Left lung (tissue), 14 donors: Measurements from ENCODE around the gene CASP12. TPM values are rescaled to one million over a fixed set of nuclear protein-coding genes. Genes with fewer than 3 reads are reported as not detected.
"Not testable (repeated sequence)": the region's sequence is repeated elsewhere in the genome, so short reads cannot be mapped to it uniquely, and the experiment has no call there.

ENCODE experiments used
- ATAC-seq: fragments of 200-7000 bp; cut with Tn5 transposase; one replicate; pipeline ENCODE4 v1.9.1; 2020; ENCODE audit warnings: moderate library complexity
- DNase-seq, 4 donors: peaks; one replicate each; pipeline ENCODE4 v3.0.0-alpha.2; 2013 to 2020
- H3K27ac ChIP-seq, 2 donors: fragments of 200-600 bp; sonication (generic) in 1 of 2; one replicate each; pipeline versions ENCODE4 v1.5.0 to v1.8.0; 2020 to 2021
- H3K27me3 ChIP-seq, 2 donors: fragments of 200-600 bp; sonication (generic) in 1 of 2; one replicate each; pipeline versions ENCODE4 v1.5.0 to v1.8.0; 2020 to 2021
- H3K36me3 ChIP-seq, 2 donors: fragments of 200-600 bp; sonication (generic) in 1 of 2; one replicate each; pipeline versions ENCODE4 v1.5.0 to v1.8.0; 2020 to 2021
- H3K4me1 ChIP-seq, 2 donors: fragments of 200-600 bp; one replicate each; pipeline ENCODE4 v1.8.0; 2021
- H3K4me3 ChIP-seq, 2 donors: fragments of 200-600 bp; sonication (generic) in 1 of 2; one replicate each; pipeline versions ENCODE4 v1.5.0 to v1.8.0; 2020 to 2021; ENCODE audit warnings: mild to moderate bottlenecking in 1 of 2
- H3K9me3 ChIP-seq, 2 donors: fragments of 200-600 bp; sonication (generic) in 1 of 2; one replicate each; pipeline versions ENCODE4 v1.5.0 to v1.8.0; 2020 to 2021
- CTCF ChIP-seq, 2 donors: fragments of 200-600 bp; sonication (generic) in 1 of 2; IDR thresholded peaks; one replicate each; pipeline versions ENCODE4 v1.5.0 to v1.8.0; 2021; ENCODE audit warnings: antibody characterized with exemption in 2 of 2
- intact Hi-C, 2 donors: fragments of 100-400 bp; cut with DNase I; formaldehyde crosslinking; loops; one replicate each; pipeline versions ENCODE4 v1.11.2 to v1.14.2; 2022
- long read RNA-seq, 12 donors: library from polyadenylated mRNA in 2 of 12; unstranded in 2 of 12; transcript quantifications; one replicate each; pipeline ENCODE4 v2.0.0 and lab custom pipeline, GENCODE V29; 2019 to 2026
- polyA plus RNA-seq, 6 donors: library from polyadenylated mRNA; unstranded; fragments of 120-200 nt; gene quantifications; one replicate each; pipeline ENCODE4 v1.2.1, GENCODE V29; 2013; ENCODE audit not compliant: insufficient read length in 6 of 6
- total RNA-seq, 2 donors: library from RNA; stranded (reverse); fragmentation: NEBNext Ultra II Directional; extraction: Animal tissue kit (Norgen Biotek cat#: 25700); gene quantifications; one replicate each; pipeline ENCODE4 v1.2.1, GENCODE V29; 2021
- donor health status: DM: no; HTN: yes; CAD: no.
- donor health status: DM: no; HTN: no; CAD: no.

The CASP12 gene
- 1 to 10 TPM in 1 of 2 donors, under 1 TPM in 1; 0.61 to 1.2 TPM for total RNA-seq
- polyA plus RNA-seq: 1 to 10 TPM in 3 of 6 donors, under 1 TPM in 3; 0.72 to 1.2 (median 0.97) TPM
- long read RNA-seq, donor 1: 0 reads
- long read RNA-seq, donor 2: 0 reads
- long read RNA-seq, donor 3: 0 reads
- long read RNA-seq, donor 4: 0 reads
- long read RNA-seq, donor 5: 0 reads
- long read RNA-seq, donor 6: 0 reads
- long read RNA-seq, donor 7: 0 reads
- long read RNA-seq, donor 8: 0 reads
- long read RNA-seq, donor 9: 0 reads
- long read RNA-seq, donor 10, partial matches to known transcripts: 0 of 1 reads
- long read RNA-seq, donor 10, other reads (novel, unspliced or antisense): 1 of 1 reads
- long read RNA-seq, donor 11: 0 reads
- long read RNA-seq, donor 12: 0 reads

GRCh38 chr11:104897891-104898684 is at the start of gene CASP12:
Gene CASP12, minus strand, starts transcription at chr11:104898460.
- peak within 1 kb of the TSS; percentile 33 to 72 for H3K27ac ChIP-seq
- H3K27me3 ChIP-seq: no peaks in the 10 kb centered on the region
- no peaks in the 10 kb centered on the region for H3K9me3 ChIP-seq
- TF ChIP-seq CTCF (IDR thresholded peaks at IDR 0.05): no peak
- no peaks in the 10 kb centered on the region for H3K36me3 ChIP-seq
- H3K4me3 ChIP-seq: peak within 1 kb of the TSS in 1 of 2 donors; percentile 29
- ATAC-seq (peak; percentile 49), DNase-seq (peak in 1 of 4 donors; percentile 51)
- intact Hi-C loops: no loop called here
- no peaks in the 10 kb centered on the region for H3K4me1 ChIP-seq

GRCh38 chr11:104946907-104947306 is 48.6 kb upstream of the CASP12 start:
- H3K4me3 ChIP-seq: no peak overlapping the region
- no peak overlapping the region for H3K27ac ChIP-seq
- DNase-seq (no peak), ATAC-seq (peak; percentile 75)
- peaks cover 0 to 13% of the 10 kb centered on the region in 2 donors for H3K4me1 ChIP-seq
- intact Hi-C loops: no loop called here
- no peaks in the 10 kb centered on the region for H3K9me3 ChIP-seq
- peak; percentile 45 to 49 for TF ChIP-seq CTCF (IDR thresholded peaks at IDR 0.05)
- H3K27me3 ChIP-seq: no peaks in the 10 kb centered on the region
- peaks cover 0 to 99% of the 10 kb centered on the region in 2 donors for H3K36me3 ChIP-seq

GRCh38 chr11:104944076-104944475 is 45.8 kb upstream of the CASP12 start:
- Histone ChIP-seq H3K36me3 (peaks cover 0 to 72% of the 10 kb centered on the region in 2 donors), H3K9me3 (no peaks in the 10 kb centered on the region), H3K27ac (no peak overlapping the region), H3K4me3 (no peak overlapping the region), H3K4me1 (peaks cover 0 to 13% of the 10 kb centered on the region in 2 donors), H3K27me3 (no peaks in the 10 kb centered on the region)
- TF ChIP-seq CTCF (IDR thresholded peaks at IDR 0.05): no peak
- DNase-seq: no peak
- intact Hi-C loops: no loop called here
- no peak for ATAC-seq

- intact Hi-C loops: no loop called here
- Histone ChIP-seq H3K4me1 (peaks cover 0 to 13% of the 10 kb centered on the region in 2 donors), H3K27me3 (no peaks in the 10 kb centered on the region), H3K27ac (no peak overlapping the region), H3K4me3 (no peak overlapping the region), H3K9me3 (no peaks in the 10 kb centered on the region), H3K36me3 (peaks cover 0 to 67% of the 10 kb centered on the region in 2 donors)
- DNase-seq: no peak
- ATAC-seq: no peak
- TF ChIP-seq CTCF (IDR thresholded peaks at IDR 0.05): no peak
Observed at GRCh38 chr11:104943561-104943960, 45.3 kb upstream of the CASP12 start.

- no peaks in the 10 kb centered on the region for H3K36me3 ChIP-seq
- TF ChIP-seq CTCF (IDR thresholded peaks at IDR 0.05): no peak
- peaks cover 0 to 2% of the 10 kb centered on the region in 2 donors for H3K9me3 ChIP-seq
- H3K27me3 ChIP-seq: no peaks in the 10 kb centered on the region
- H3K4me1 ChIP-seq: no peaks in the 10 kb centered on the region
- DNase-seq (no peak), ATAC-seq (no peak)
- H3K27ac ChIP-seq: no peak overlapping the region
- H3K4me3 ChIP-seq: no peak overlapping the region
- intact Hi-C loops: no loop called here
Observed at GRCh38 chr11:104934594-104934993, 36.3 kb upstream of the CASP12 start.

GRCh38 chr11:104934073-104934472 is 35.8 kb upstream of the CASP12 start:
- H3K4me1 ChIP-seq, H3K9me3 ChIP-seq, H3K36me3 ChIP-seq, H3K4me3 ChIP-seq, DNase-seq, intact Hi-C loops, ATAC-seq, H3K27ac ChIP-seq, H3K27me3 ChIP-seq: not testable (repeated sequence)
